GM08714 (cell line): Measurements from ENCODE around the gene KRTCAP2.

Source experiments
- H3K4me3 ChIP-seq: fragments of 200-500 bp; sonication (Bioruptor generic); 2 replicates; pipeline ENCODE4 v1.5.1; 2014; ENCODE audit warnings: mild to moderate bottlenecking, low read length, inconsistent platforms
- ZNF274 ChIP-seq: IDR thresholded peaks from 2 replicates; pipeline ENCODE4 v1.6.1; 2012; ENCODE audit warnings: mild to moderate bottlenecking, low read depth, low read length

Gene KRTCAP2

DNA sequence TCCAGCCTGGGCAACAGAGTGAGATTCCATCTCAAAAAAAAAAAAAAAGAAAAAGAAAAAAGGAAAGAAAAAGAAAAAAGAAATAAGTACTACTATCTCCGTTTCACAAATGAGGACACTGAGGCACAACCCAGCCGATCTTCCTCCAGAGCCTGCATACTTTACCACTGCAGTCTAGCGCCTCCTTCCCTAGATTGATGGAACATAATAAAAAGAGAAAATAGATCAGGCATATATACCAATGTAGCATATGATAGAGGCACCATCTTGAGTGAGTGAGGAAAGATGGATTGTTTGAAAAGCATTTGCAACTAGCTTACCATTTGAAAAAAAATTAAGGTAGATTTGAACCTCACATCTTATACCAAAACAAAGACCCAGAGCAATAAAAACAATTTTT lies 27.6 kb downstream of the KRTCAP2 start:
- TF ChIP-seq ZNF274 = no peak
- no peak overlapping the region for H3K4me3 ChIP-seq

DNA sequence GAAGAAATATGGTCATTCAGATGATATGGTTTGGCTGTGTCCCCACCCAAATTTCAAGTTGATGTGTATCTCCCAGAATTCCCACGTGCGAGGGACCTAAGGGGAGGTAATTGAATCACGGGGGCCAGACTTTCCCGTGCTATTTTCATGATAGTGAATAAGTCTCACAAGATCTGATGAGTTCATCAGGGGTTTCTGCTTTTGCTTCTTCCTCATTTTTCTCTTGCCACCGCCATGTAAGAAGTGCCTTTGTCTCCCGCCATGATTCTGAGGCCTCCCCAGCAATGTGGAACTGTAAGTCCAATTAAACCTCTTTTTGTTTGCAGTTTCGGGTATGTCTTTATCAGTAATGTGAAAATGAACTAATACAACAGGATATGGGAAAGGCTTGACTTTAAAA lies 31.4 kb downstream of the KRTCAP2 start:
- no peak overlapping the region for H3K4me3 ChIP-seq
- no peak for TF ChIP-seq ZNF274

- no peak for TF ChIP-seq ZNF274
- H3K4me3 ChIP-seq = peak overlapping the region; percentile 88; the same call in 1 of the 2 replicates
Observed at GRCh38 chr1:155140630-155140953, 32.5 kb downstream of the KRTCAP2 start.

- no peak for TF ChIP-seq ZNF274
Observed at GRCh38 chr1:155139895-155140629, 33.0 kb downstream of the KRTCAP2 start, which contains the start of gene DPM3. Gene DPM3, minus strand, starts transcription at chr1:155140531. Its CDS starts 291 bp downstream, at chr1:155140240.

DNA sequence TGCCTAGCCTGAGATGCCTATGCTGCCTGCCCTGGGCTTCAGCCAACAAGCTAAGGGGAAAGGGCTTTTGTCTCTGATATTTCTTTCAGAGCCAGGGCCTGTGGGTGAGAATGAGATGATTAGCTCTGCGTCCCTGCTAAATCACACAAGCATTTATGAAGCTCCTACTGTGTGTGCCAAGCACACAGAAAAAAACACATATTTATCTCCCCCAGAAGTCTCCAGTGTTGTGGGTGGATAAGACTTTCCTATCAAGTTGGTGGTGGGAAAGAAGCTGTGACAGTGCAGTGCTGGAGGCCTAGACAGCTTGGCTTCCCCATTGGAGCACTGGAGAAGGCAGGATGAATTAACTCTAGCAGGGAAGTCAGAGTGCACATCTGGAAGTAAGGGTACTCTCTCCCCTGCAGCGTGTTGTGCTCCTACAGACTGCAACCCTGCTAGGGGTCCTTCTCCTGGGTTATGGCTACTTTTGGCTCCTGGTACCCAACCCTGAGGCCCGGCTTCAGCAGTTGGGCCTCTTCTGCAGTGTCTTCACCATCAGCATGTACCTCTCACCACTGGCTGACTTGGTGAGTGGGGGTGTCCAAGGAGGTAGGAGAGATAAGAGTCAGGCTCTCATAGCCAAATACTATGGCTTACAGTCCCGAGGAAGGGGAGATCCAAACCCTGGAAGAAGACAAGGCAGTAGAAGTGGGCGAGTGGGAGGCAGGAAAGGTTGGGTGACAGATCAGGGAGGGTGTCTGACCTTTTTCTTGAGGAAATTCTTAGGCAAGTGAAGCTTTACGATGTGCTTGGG lies 35.8 kb downstream of the KRTCAP2 start:
- H3K4me3 ChIP-seq = peak overlapping the region; percentile 88; the same call in 1 of the 2 replicates
- no peak for TF ChIP-seq ZNF274

More at GRCh38 chr1:155139895-155140629, 33.0 kb downstream of the KRTCAP2 start, which contains the start of gene DPM3:
- H3K4me3 ChIP-seq = peak within 1 kb of the TSS; percentile 88

- H3K4me3 ChIP-seq = peak overlapping the region; percentile 88; the same call in 1 of the 2 replicates
- TF ChIP-seq ZNF274 = no peak
Observed at GRCh38 chr1:155136748-155137147, 36.4 kb downstream of the KRTCAP2 start.

DNA sequence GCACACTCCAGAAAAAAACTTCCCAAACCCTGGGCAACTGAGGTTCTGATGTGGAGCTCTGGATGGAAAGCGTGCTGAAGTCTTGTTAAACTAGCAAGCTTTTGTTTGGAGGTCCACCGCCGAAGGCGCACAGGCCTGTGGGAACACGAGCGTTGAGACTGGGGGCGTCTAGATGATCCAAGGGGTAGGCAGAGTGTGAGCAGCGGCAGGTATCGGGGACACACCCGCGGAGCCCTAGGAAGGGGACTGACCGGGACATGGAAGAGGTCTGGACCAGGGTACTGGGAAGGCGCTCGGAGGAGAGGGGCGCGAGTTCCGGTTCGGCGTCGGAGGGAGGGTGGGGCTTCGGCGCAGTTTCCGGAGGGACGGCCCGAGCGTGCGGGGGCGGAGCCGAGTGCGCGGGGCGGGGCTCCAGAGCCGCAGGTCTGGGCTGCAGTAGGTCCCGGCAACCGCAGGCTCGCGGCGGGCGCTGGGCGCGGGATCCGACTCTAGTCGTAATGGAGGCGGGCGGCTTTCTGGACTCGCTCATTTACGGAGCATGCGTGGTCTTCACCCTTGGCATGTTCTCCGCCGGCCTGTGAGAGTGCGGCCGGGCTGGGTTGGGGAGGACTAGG lies 37.6 kb downstream of the KRTCAP2 start, which contains the start of gene SLC50A1:
SLC50A1 (plus strand) TSS at position 438 of the 614 bp plus-strand sequence; CDS start at position 498, 60 bp downstream.
- no peak for TF ChIP-seq ZNF274
- peak within 1 kb of the TSS; percentile 88 for H3K4me3 ChIP-seq

GRCh38 chr1:155134880-155135414 lies 38.2 kb downstream of the KRTCAP2 start:
- H3K4me3 ChIP-seq = peak overlapping the region; percentile 88
- no peak for TF ChIP-seq ZNF274

- TF ChIP-seq ZNF274 = no peak
- no peak overlapping the region for H3K4me3 ChIP-seq
Observed at GRCh38 chr1:155134322-155134721, 38.8 kb downstream of the KRTCAP2 start.

DNA sequence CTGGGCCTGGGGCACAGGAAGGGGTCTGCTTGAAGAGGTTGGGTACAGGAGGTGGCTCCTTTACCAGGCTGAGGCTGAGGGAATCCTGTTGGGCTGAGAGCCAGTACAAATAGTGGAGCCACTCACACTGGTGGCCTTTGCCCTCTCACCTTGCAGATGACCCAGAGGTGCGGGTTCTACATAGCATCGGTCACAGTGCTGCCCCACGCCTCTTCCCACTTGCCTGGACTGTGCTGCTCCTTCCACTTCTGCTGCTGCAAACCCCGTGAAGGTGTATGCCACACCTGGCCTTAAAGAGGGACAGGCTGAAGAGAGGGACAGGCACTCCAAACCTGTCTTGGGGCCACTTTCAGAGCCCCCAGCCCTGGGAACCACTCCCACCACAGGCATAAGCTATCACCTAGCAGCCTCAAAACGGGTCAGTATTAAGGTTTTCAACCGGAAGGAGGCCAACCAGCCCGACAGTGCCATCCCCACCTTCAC lies 39.3 kb downstream of the KRTCAP2 start:
- no peak overlapping the region for H3K4me3 ChIP-seq
- TF ChIP-seq ZNF274 = no peak

GRCh38 chr1:155131856-155132255 lies 41.2 kb downstream of the KRTCAP2 start:
- H3K4me3 ChIP-seq = no peak overlapping the region
- TF ChIP-seq ZNF274 = no peak

GRCh38 chr1:155131285-155131684 lies 41.8 kb downstream of the KRTCAP2 start:
- TF ChIP-seq ZNF274 = no peak
- H3K4me3 ChIP-seq = no peak overlapping the region

DNA sequence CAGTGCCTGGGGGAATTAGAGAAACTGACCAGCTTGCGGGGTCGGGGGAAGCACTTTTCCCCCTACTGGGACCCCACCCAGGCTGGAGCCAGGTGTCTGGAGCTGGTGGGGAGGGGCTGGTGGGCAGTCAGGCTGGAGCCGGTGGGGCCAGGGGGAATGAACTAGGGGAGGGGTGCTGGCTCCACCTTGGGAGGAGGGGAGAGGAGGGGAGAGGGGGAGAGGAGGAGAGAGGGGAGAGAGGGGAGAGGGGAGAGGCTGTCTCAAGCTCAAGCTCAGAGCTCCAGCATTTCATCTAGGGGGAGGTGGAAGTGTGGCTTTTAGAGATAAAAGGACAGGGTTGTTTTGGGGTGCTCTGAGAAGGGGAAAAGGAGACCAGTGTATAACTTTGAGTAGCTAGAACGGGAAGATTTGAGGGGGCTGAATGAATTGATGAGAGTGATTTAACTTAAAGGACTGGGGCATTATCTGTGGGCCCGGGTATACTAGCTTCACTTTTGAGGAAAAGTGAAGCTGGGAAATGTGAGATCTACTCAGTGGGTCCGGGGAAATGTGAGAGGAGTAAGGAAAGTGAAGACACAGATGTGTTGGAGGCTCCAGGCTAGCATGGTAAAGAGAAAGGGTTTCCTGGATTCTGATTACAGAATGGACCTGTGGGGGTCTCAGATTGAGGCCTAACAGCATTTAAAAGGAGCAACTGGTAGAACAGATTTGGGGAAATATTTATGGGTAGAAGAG lies 42.7 kb downstream of the KRTCAP2 start:
- TF ChIP-seq ZNF274 = no peak
- no peak overlapping the region for H3K4me3 ChIP-seq
